ENCODE measurements around the gene SCT.

Gene SCT

DNA sequence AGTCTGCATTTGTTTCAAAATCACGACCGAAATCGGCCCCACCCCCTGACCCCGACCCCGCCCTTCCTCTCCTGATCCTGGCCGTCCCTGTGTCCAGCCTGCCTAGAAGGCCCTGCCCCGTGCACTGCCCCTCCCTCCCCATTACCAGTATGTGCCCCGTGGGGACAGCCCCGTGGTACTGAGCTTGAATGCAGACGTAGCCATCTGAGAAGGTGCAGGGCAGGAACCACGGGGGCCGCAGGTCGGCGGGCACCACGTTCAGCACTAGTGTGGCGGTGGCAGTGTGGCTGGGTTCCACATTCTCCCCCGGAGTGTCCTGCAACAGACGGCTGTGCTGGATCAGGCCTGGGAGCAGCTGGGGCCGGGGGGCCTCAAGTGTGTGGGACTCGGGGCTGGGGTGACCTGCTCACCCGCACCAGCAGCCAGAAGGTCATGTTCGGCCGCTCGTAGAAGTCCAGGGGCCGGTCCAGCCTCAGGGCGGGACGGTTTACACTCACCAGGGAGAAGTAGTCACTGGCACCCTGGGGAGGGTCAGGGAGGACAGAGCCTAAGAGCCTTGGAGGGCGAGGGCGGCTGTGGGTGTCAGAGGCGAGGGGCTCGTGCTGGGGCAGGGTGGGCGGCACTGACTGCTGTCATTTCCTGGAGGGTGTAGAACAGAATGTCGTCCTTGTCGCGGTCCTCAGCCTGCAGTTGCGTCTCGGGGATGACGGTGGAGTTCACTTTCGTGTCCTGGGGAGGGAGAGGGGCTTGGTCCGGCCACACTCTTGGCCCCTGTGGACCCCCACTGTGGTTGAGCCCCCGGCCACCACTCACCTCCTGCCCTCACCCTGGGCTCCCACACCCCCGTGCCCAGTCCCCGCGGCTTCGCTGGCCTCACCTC, 5.8 kb downstream of the SCT start:
- TF ChIP-seq FOXM1 (IDR thresholded peaks at IDR 0.05; ENCODE audit: borderline replicate concordance, low read depth) = no peak
- TF ChIP-seq ZBTB7A (IDR thresholded peaks at IDR 0.05; ENCODE audit: low read depth) = no peak
- TF ChIP-seq, protein P1, sequence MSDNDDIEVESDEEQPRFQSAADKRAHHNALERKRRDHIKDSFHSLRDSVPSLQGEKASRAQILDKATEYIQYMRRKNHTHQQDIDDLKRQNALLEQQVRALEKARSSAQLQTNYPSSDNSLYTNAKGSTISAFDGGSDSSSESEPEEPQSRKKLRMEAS (IDR thresholded peaks at IDR 0.05) = no peak
- TF ChIP-seq YY1 (IDR thresholded peaks at IDR 0.05; ENCODE audit: low read depth) = no peak
- TF ChIP-seq CEBPB (IDR thresholded peaks at IDR 0.05) = no peak
- no peak for TF ChIP-seq EP300 (IDR thresholded peaks at IDR 0.05; ENCODE audit: borderline replicate concordance)
- no peak for TF ChIP-seq CREB1 (IDR thresholded peaks at IDR 0.05; ENCODE audit: low read depth)
- TF ChIP-seq, protein P2, sequence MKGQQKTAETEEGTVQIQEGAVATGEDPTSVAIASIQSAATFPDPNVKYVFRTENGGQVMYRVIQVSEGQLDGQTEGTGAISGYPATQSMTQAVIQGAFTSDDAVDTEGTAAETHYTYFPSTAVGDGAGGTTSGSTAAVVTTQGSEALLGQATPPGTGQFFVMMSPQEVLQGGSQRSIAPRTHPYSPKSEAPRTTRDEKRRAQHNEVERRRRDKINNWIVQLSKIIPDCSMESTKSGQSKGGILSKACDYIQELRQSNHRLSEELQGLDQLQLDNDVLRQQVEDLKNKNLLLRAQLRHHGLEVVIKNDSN (IDR thresholded peaks at IDR 0.05) = no peak
- TF ChIP-seq, protein P3, sequence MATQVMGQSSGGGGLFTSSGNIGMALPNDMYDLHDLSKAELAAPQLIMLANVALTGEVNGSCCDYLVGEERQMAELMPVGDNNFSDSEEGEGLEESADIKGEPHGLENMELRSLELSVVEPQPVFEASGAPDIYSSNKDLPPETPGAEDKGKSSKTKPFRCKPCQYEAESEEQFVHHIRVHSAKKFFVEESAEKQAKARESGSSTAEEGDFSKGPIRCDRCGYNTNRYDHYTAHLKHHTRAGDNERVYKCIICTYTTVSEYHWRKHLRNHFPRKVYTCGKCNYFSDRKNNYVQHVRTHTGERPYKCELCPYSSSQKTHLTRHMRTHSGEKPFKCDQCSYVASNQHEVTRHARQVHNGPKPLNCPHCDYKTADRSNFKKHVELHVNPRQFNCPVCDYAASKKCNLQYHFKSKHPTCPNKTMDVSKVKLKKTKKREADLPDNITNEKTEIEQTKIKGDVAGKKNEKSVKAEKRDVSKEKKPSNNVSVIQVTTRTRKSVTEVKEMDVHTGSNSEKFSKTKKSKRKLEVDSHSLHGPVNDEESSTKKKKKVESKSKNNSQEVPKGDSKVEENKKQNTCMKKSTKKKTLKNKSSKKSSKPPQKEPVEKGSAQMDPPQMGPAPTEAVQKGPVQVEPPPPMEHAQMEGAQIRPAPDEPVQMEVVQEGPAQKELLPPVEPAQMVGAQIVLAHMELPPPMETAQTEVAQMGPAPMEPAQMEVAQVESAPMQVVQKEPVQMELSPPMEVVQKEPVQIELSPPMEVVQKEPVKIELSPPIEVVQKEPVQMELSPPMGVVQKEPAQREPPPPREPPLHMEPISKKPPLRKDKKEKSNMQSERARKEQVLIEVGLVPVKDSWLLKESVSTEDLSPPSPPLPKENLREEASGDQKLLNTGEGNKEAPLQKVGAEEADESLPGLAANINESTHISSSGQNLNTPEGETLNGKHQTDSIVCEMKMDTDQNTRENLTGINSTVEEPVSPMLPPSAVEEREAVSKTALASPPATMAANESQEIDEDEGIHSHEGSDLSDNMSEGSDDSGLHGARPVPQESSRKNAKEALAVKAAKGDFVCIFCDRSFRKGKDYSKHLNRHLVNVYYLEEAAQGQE (IDR thresholded peaks at IDR 0.05; ENCODE audit: low read depth) = no peak
- no peak for TF ChIP-seq TAF1 (IDR thresholded peaks at IDR 0.05; ENCODE audit: low read depth)
- no peak for TF ChIP-seq EGR1 (IDR thresholded peaks at IDR 0.05)

DNA sequence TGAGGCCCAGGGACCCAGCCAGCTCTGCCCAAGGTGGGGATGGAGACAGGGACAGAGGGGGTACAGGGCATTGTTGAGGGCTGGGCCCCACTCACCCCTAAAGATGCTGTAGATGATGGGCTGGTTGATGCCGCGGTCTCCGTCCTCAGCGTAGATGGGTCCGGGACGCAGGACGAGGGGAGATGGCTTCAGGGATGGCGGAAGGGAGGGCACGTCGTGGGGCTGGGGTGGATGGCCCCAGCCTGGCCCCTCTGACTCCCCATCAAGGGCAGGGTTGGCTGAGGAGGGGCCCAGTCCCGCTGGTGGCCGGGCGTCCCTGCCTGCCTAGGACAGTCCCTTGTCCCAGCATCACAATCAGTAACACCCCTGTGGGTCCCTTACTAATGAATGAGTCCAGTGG, 6.8 kb downstream of the SCT start:
- TF ChIP-seq NFIC (IDR thresholded peaks at IDR 0.05) (no peak), EP300 (IDR thresholded peaks at IDR 0.05; ENCODE audit: borderline replicate concordance) (no peak)
- TF ChIP-seq, protein P1 (IDR thresholded peaks at IDR 0.05) = no peak

DNA sequence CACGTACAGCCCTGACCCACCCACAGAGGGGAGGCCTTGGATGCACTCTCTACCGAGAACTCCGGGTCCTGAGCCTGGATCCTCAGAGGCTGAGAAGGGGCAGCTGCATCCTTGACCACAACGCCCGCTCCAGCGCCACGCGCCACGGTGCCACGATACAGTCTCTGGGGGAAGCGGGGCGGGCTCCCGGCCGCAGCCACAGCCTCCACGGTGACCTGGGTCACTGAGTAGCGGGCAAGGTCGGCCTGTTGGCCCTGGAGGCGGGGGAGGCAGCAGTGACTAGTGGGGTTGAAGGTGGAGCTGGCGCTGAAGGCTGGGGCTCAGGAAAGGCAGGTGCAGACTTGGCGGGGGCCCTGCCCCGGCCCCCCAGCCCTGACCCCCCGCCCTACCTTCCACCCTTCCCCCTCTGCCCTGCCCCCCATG, 7.3 kb downstream of the SCT start:
- no peak for TF ChIP-seq FOXM1 (IDR thresholded peaks at IDR 0.05; ENCODE audit: borderline replicate concordance, low read depth)
- TF ChIP-seq CEBPB (IDR thresholded peaks at IDR 0.05) = no peak
- TF ChIP-seq CREB1 (IDR thresholded peaks at IDR 0.05; ENCODE audit: low read depth) = no peak
- no peak for TF ChIP-seq EGR1 (IDR thresholded peaks at IDR 0.05)
- TF ChIP-seq TCF12 (IDR thresholded peaks at IDR 0.05; ENCODE audit: low read depth) = no peak
- no peak for TF ChIP-seq TEAD4 (IDR thresholded peaks at IDR 0.05)

DNA sequence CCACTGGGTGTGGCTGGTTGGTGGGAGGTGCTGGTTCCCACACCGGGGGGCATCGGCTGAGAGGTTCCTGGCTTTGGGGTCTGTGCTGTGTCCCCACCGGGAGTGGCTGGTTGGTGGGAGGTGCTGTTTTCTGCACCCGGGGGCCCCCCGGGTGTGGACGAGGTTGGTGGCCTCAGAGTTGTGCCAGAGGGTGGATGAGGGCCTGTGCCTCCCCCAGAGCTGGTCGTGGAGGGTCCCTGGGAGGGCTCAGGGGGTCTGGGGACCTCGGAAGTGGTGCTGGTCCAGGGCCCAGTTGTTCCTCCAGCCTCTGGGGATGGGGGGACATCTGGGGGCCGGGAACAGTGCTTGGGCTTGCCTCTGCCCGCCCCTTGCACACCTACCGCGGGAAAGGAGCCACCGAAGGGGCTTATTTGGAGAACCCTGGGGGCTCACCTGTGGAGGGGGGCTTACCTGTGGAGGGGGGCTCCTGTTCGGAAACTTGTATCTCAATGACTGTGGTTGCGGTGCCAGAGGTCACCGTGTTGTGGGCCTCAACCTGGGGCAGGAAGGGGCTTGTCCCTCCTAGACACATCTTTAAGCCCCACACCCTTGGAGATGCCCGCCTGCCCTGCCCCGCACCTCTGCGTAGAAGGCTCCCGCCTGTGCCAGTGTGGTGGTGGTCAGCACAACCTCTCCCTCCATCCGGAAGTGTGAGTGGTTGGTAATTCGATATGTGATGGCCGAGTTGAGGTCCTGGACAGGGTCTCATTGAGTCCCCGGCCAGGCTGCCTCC, 7.9 kb downstream of the SCT start:
- TF ChIP-seq TAF1 (IDR thresholded peaks at IDR 0.05; ENCODE audit: low read depth) (no peak), YY1 (IDR thresholded peaks at IDR 0.05; ENCODE audit: low read depth) (no peak), TCF12 (IDR thresholded peaks at IDR 0.05; ENCODE audit: low read depth) (no peak), CREB1 (IDR thresholded peaks at IDR 0.05; ENCODE audit: low read depth) (no peak), NFIC (IDR thresholded peaks at IDR 0.05) (no peak), EP300 (IDR thresholded peaks at IDR 0.05; ENCODE audit: borderline replicate concordance) (no peak)
- TF ChIP-seq, protein P1 (IDR thresholded peaks at IDR 0.05) = no peak

DNA sequence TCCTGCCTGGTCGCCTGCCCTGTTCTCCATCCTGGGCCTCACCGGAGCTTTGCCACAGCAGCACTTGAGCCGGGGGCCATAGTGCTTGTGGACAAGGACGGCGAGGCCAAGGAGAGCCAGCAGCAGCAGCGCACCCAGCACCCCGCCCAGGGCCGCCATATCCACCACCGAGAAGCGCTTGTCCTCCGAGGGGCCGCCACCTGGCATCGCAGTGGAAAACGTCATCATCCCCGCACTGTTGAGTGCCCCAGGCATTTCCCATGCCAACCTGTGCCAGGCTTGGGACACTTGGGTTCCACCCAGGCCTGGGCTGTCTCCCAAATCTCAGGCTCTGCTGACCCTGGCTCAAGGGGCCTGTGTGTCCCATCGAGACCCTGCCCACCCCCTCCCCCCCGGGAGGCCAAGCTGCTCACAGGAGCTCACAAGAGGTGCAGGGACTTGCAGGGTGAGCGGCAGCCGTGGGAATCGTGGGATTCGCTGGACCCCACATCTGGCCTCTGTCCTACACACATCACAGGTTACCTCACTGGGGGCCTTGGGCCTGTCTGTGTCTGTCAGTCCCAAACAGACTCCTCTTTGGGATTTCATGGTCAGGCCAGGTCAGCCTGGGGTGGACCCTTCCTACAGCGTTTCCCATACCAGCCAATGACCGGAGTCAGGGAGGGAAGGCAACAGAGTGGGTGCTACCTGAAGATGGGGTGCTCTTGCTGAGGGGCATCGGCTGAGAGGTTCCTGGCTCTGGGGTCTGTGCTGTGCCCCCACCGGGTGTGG, 8.9 kb downstream of the SCT start:
- TF ChIP-seq, protein P1 (IDR thresholded peaks at IDR 0.05) = no peak
- TF ChIP-seq TCF12 (IDR thresholded peaks at IDR 0.05; ENCODE audit: low read depth) = no peak
- no peak for TF ChIP-seq NFIC (IDR thresholded peaks at IDR 0.05)
- no peak for TF ChIP-seq RAD21 (IDR thresholded peaks at IDR 0.05; ENCODE audit: low read depth)

DNA sequence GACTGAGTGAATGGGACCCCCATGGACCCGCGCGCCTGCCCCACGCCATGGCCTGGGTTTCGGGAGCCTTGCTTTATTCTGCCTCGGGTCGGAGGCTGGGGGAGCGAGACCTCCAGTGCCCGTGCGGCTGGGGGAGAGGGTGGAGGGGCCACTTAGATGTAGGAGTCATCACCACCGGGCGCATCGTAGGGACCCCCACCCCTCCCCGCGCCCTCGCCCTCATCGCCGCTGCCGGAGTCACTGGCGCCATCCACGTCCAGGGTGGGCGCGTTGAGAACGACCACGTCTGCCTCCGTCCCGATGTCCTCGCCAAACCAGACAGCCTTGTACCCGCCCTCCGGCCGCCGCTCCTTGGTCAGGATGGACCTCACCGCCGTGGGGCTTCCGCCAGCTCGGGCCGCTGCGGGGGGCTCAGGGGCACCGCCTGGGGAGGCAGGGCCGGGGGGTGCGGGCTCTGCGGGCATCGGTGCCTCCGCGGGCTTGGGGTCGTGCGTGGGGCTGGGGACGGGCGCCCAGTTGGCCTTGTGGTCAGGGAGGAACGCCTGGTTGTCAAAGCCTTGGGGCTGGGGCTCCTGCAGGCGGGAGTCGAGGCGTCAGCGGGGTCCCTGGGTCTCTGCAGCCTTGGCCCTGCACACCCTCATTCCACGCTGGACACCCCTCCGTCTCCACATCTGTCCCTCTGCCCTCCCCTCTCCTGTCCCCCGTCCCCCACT, 9.6 kb downstream of the SCT start:
- TF ChIP-seq YY1 (IDR thresholded peaks at IDR 0.05; ENCODE audit: low read depth) (no peak), TEAD4 (IDR thresholded peaks at IDR 0.05) (no peak), FOXM1 (IDR thresholded peaks at IDR 0.05; ENCODE audit: borderline replicate concordance, low read depth) (no peak), CREB1 (IDR thresholded peaks at IDR 0.05; ENCODE audit: low read depth) (no peak), TCF12 (IDR thresholded peaks at IDR 0.05; ENCODE audit: low read depth) (no peak), TAF1 (IDR thresholded peaks at IDR 0.05; ENCODE audit: low read depth) (no peak), ZBTB7A (IDR thresholded peaks at IDR 0.05; ENCODE audit: low read depth) (no peak), EGR1 (IDR thresholded peaks at IDR 0.05) (no peak), NFIC (IDR thresholded peaks at IDR 0.05) (no peak)
- TF ChIP-seq, protein P2 (IDR thresholded peaks at IDR 0.05) = no peak
- TF ChIP-seq, protein P1 (IDR thresholded peaks at IDR 0.05) = no peak

All from Ishikawa (cell line).